ENCODE results near the gene LPO.

The LPO gene

GRCh38 chr17:58232707-58233156 is 5.7 kb upstream of the LPO start:
- H3K79me2 ChIP-seq (ENCODE audit: low read length), result no peaks in the 10 kb centered on the region
- H3K9me3 ChIP-seq (ENCODE audit: insufficient read depth, low read length), result no peaks in the 10 kb centered on the region
- H3K9ac ChIP-seq (ENCODE audit: low read length), result no peak overlapping the region
- H3K4me1 ChIP-seq (ENCODE audit: low read length), result peaks cover 16% of the 10 kb centered on the region
- H3K4me2 ChIP-seq (ENCODE audit: low read length), result peak overlapping the region; percentile 29
- H4K20me1 ChIP-seq (ENCODE audit: insufficient read depth, low read length), result no peaks in the 10 kb centered on the region; the same call in 1 of the 2 replicates
- H2AFZ ChIP-seq (ENCODE audit: low read depth, low read length), result no peak overlapping the region
- no peak overlapping the region for H3K4me3 ChIP-seq (ENCODE audit: low read length)
- peaks cover 53% of the 10 kb centered on the region for H3K27me3 ChIP-seq (ENCODE audit: low read depth, low read length)
- H3K27ac ChIP-seq (ENCODE audit: low read length), result no peak overlapping the region
- H3K36me3 ChIP-seq (replicated peaks; ENCODE audit: low read depth, low read length), result no peaks in the 10 kb centered on the region
- TF ChIP-seq EZH2phosphoT487 (IDR thresholded peaks at IDR 0.05; ENCODE audit: low read depth), result no peak
- TF ChIP-seq CTCF (IDR thresholded peaks at IDR 0.05; ENCODE audit: low read depth, low read length), result no peak

DNA sequence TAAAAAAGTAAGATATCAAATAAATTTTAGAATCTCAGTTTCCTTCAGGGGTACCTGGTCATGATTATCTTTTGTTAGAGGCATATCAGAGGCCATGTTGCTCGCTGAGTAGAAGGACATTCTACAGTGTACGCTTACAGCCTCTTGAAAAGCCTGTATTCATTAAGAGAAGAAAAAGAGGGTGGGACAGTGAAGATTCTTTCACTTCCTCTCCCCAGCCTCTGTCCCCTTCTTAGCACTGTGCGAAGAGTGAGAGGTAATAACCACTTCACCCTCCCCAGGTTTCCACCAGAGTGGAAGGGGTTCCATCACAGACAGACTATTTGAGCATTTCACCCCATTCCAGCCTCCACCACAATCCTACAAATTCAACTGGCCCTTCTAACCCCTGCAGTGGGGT is 4.8 kb upstream of the LPO start:
- no peaks in the 10 kb centered on the region for H3K36me3 ChIP-seq (replicated peaks; ENCODE audit: low read depth, low read length)
- H3K4me3 ChIP-seq (ENCODE audit: low read length), result no peak overlapping the region
- H3K27ac ChIP-seq (ENCODE audit: low read length), result no peak overlapping the region
- no peak overlapping the region for H3K9ac ChIP-seq (ENCODE audit: low read length)
- no peak for TF ChIP-seq CTCF (IDR thresholded peaks at IDR 0.05; ENCODE audit: low read depth, low read length)
- no peak for TF ChIP-seq EZH2phosphoT487 (IDR thresholded peaks at IDR 0.05; ENCODE audit: low read depth)
- no peaks in the 10 kb centered on the region; the same call in 1 of the 2 replicates for H4K20me1 ChIP-seq (ENCODE audit: insufficient read depth, low read length)
- H3K79me2 ChIP-seq (ENCODE audit: low read length), result no peaks in the 10 kb centered on the region
- no peaks in the 10 kb centered on the region for H3K9me3 ChIP-seq (ENCODE audit: insufficient read depth, low read length)
- H3K4me1 ChIP-seq (ENCODE audit: low read length), result peaks cover 16% of the 10 kb centered on the region
- peak overlapping the region; percentile 29 for H3K4me2 ChIP-seq (ENCODE audit: low read length)
- H3K27me3 ChIP-seq (ENCODE audit: low read depth, low read length), result peaks cover 59% of the 10 kb centered on the region
- H2AFZ ChIP-seq (ENCODE audit: low read depth, low read length), result no peak overlapping the region

- Histone ChIP-seq H3K9ac (ENCODE audit: low read length) (no peak overlapping the region), H3K79me2 (ENCODE audit: low read length) (no peaks in the 10 kb centered on the region), H3K4me2 (ENCODE audit: low read length) (no peak overlapping the region), H3K4me3 (ENCODE audit: low read length) (no peak overlapping the region), H3K9me3 (ENCODE audit: insufficient read depth, low read length) (no peaks in the 10 kb centered on the region), H4K20me1 (ENCODE audit: insufficient read depth, low read length) (no peaks in the 10 kb centered on the region; the same call in 1 of the 2 replicates), H2AFZ (ENCODE audit: low read depth, low read length) (no peak overlapping the region), H3K27ac (ENCODE audit: low read length) (no peak overlapping the region), H3K27me3 (ENCODE audit: low read depth, low read length) (peaks cover 64% of the 10 kb centered on the region), H3K4me1 (ENCODE audit: low read length) (peaks cover 16% of the 10 kb centered on the region), H3K36me3 (replicated peaks; ENCODE audit: low read depth, low read length) (no peaks in the 10 kb centered on the region)
- no peak for TF ChIP-seq EZH2phosphoT487 (IDR thresholded peaks at IDR 0.05; ENCODE audit: low read depth)
- no peak for TF ChIP-seq CTCF (IDR thresholded peaks at IDR 0.05; ENCODE audit: low read depth, low read length)
These were observed 3.9 kb upstream of the LPO start for GRCh38 chr17:58234512-58234911.

- H3K36me3 ChIP-seq (replicated peaks; ENCODE audit: low read depth, low read length), result no peaks in the 10 kb centered on the region
- no peak overlapping the region for H3K9ac ChIP-seq (ENCODE audit: low read length)
- no peaks in the 10 kb centered on the region for H3K9me3 ChIP-seq (ENCODE audit: insufficient read depth, low read length)
- H4K20me1 ChIP-seq (ENCODE audit: insufficient read depth, low read length), result no peaks in the 10 kb centered on the region; the same call in 1 of the 2 replicates
- H2AFZ ChIP-seq (ENCODE audit: low read depth, low read length), result no peak overlapping the region
- H3K27ac ChIP-seq (ENCODE audit: low read length), result no peak overlapping the region
- H3K27me3 ChIP-seq (ENCODE audit: low read depth, low read length), result peaks cover 71% of the 10 kb centered on the region
- no peak overlapping the region for H3K4me3 ChIP-seq (ENCODE audit: low read length)
- H3K4me2 ChIP-seq (ENCODE audit: low read length), result no peak overlapping the region
- H3K4me1 ChIP-seq (ENCODE audit: low read length), result peaks cover 16% of the 10 kb centered on the region
- no peaks in the 10 kb centered on the region for H3K79me2 ChIP-seq (ENCODE audit: low read length)
- TF ChIP-seq EZH2phosphoT487 (IDR thresholded peaks at IDR 0.05; ENCODE audit: low read depth), result no peak
- no peak for TF ChIP-seq CTCF (IDR thresholded peaks at IDR 0.05; ENCODE audit: low read depth, low read length)
These were observed 2.6 kb upstream of the LPO start for GRCh38 chr17:58235821-58236220.
